ENCODE measurements around the gene LDLR. TPM values are rescaled to one million over a fixed set of nuclear protein-coding genes. Genes with fewer than 3 reads are reported as not detected.
"Not testable (repeated sequence)": the region's sequence is repeated elsewhere in the genome, so short reads cannot be mapped to it uniquely, and the experiment has no call there.

Gene LDLR
- total RNA-seq, 2 experiments from 2014 or later = 64.2 to 64.9 TPM

- Mint-ChIP-seq H3K9me3 (no peaks in the 10 kb centered on the region), H3K27me3 (ENCODE audit: low read depth) (no peaks in the 10 kb centered on the region), H3K27ac (no peak overlapping the region), H3K4me1 (ENCODE audit: low read depth) (peaks cover 7% of the 10 kb centered on the region), H3K4me3 (no peak overlapping the region), H3K36me3 (ENCODE audit: low read depth) (no peaks in the 10 kb centered on the region)
- no peak for DNase-seq
- intact Hi-C loops (cut with micrococcal nuclease) = no loop called here
- CTCF ChIA-PET = interaction anchor here (1.1 kb wide), 1 partner anchor 44 kb away, joined by 5 read pairs; no protein-coding TSS in a partner anchor
These were observed 9.3 kb upstream of the LDLR start for GRCh38 chr19:11079999-11080398.

DNA sequence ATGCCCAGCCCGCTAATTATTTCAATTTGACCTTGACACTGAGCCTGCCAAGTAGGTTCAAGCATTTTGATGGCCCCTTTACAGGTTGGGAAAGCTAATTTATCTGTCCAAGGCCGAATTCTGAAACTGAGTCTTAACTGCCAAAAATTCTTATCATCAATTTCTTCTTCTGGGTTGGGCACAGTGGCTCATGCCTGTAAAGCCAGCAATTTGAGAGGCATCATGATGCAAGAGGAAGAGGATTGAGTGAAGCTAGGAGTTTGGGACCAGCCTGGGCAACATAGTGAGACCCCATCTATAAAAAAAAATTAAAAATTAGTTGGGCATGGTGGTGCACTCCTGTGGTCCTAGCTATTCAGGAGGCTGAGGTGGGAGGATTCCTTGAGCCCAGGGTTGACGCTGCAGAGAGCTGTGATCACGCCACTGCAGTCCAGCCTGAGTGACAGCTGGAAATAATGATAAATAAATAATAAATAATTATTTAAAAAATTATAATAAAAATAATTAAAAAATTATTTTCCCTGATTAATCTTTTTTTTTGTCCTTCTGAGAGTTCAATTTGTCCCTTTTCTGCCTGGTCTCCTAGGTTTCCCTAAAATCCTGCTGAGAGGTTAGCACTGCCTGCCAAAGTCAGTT is 1.3 kb upstream of the LDLR start:
- H3K4me1 Mint-ChIP-seq (ENCODE audit: low read depth) = peaks cover 36% of the 10 kb centered on the region
- H3K4me3 Mint-ChIP-seq = no peak overlapping the region
- CTCF ChIA-PET = interaction anchor here (0.6 to 0.9 kb wide), 3 partner anchors 13 to 129 kb away, joined by 3 to 4 read pairs (median 4); no protein-coding TSS in a partner anchor
- DNase-seq = no peak
- peak overlapping the region; percentile 99 for H3K27ac Mint-ChIP-seq
- intact Hi-C loops (cut with micrococcal nuclease) = no loop called here
- peaks cover 22% of the 10 kb centered on the region for H3K36me3 Mint-ChIP-seq (ENCODE audit: low read depth)
- no peaks in the 10 kb centered on the region for H3K9me3 Mint-ChIP-seq
- H3K27me3 Mint-ChIP-seq (ENCODE audit: low read depth) = no peaks in the 10 kb centered on the region

DNA sequence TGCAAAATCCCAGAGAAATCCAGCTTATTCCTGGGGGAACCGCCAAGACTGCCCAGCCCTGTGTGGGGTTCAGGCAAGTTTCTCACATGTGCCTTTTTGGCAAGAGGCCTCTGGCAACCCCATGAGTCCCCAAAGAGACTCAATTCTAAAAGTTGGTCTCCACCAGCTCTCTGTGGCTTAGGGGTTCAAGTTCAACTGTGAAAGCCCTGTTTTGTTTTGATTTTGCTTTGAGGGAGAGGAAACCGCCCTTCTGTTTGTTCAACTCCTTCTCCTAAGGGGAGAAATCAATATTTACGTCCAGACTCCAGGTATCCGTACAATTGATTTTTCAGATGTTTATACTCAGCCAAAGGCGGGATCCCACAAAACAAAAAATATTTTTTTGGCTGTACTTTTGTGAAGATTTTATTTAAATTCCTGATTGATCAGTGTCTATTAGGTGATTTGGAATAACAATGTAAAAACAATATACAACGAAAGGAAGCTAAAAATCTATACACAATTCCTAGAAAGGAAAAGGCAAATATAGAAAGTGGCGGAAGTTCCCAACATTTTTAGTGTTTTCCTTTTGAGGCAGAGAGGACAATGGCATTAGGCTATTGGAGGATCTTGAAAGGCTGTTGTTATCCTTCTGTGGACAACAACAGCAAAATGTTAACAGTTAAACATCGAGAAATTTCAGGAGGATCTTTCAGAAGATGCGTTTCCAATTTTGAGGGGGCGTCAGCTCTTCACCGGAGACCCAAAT is 583 bp upstream of the LDLR start:
- peaks cover 43% of the 10 kb centered on the region for H3K4me1 Mint-ChIP-seq (ENCODE audit: low read depth)
- intact Hi-C loops (cut with micrococcal nuclease) = loop anchor here (1.0 kb wide), 2 partner anchors 125 to 347 kb away; partner anchors contain the start of genes ODAD3 and PRKCSH
- peak overlapping the region; percentile 99 for H3K27ac Mint-ChIP-seq
- CTCF ChIA-PET = interaction anchor here (0.6 to 0.9 kb wide), 3 partner anchors 38 to 130 kb away, joined by 4 to 6 read pairs (median 4); no protein-coding TSS in a partner anchor
- H3K4me3 Mint-ChIP-seq = peak overlapping the region; percentile 94
- no peaks in the 10 kb centered on the region for H3K9me3 Mint-ChIP-seq
- DNase-seq = no peak
- peaks cover 23% of the 10 kb centered on the region for H3K36me3 Mint-ChIP-seq (ENCODE audit: low read depth)
- no peaks in the 10 kb centered on the region for H3K27me3 Mint-ChIP-seq (ENCODE audit: low read depth)

DNA sequence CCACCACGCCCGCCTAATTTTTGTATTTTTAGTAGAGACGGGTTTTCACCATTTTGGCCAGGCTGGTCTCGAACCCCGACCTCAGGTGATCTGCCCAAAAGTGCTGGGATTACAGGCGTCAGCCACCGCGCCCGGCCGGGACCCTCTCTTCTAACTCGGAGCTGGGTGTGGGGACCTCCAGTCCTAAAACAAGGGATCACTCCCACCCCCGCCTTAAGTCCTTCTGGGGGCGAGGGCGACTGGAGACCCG is 676 bp downstream of the LDLR start:
- H3K9me3 Mint-ChIP-seq; CTCF ChIA-PET; H3K27me3 Mint-ChIP-seq (ENCODE audit: low read depth): not testable (repeated sequence)
- peaks cover 48% of the 10 kb centered on the region for H3K4me1 Mint-ChIP-seq (ENCODE audit: low read depth)
- intact Hi-C loops (cut with micrococcal nuclease) = loop anchor here (1.0 to 10.0 kb wide), 8 partner anchors 65 to 1845 kb away; partner anchors contain the start of genes CALR, CARM1, CDKN2D and FARSA
- DNase-seq = peak; percentile 53
- peak overlapping the region; percentile 94 for H3K4me3 Mint-ChIP-seq
- peak overlapping the region; percentile 99 for H3K27ac Mint-ChIP-seq
- peaks cover 34% of the 10 kb centered on the region for H3K36me3 Mint-ChIP-seq (ENCODE audit: low read depth)

- no peaks in the 10 kb centered on the region for H3K27me3 Mint-ChIP-seq (ENCODE audit: low read depth)
- peaks cover 37% of the 10 kb centered on the region for H3K36me3 Mint-ChIP-seq (ENCODE audit: low read depth)
- H3K4me3 Mint-ChIP-seq = peak overlapping the region; percentile 94
- no peaks in the 10 kb centered on the region for H3K9me3 Mint-ChIP-seq
- CTCF ChIA-PET = no interaction called here
- intact Hi-C loops (cut with micrococcal nuclease) = loop anchor here (1.0 to 10.0 kb wide), 8 partner anchors 65 to 1844 kb away; partner anchors contain the start of genes CALR, CARM1, CDKN2D and FARSA
- DNase-seq = peak; percentile 99
- H3K4me1 Mint-ChIP-seq (ENCODE audit: low read depth) = peaks cover 48% of the 10 kb centered on the region
- H3K27ac Mint-ChIP-seq = peak overlapping the region; percentile 99
These were observed 1.2 kb downstream of the LDLR start for GRCh38 chr19:11090264-11090996.

DNA sequence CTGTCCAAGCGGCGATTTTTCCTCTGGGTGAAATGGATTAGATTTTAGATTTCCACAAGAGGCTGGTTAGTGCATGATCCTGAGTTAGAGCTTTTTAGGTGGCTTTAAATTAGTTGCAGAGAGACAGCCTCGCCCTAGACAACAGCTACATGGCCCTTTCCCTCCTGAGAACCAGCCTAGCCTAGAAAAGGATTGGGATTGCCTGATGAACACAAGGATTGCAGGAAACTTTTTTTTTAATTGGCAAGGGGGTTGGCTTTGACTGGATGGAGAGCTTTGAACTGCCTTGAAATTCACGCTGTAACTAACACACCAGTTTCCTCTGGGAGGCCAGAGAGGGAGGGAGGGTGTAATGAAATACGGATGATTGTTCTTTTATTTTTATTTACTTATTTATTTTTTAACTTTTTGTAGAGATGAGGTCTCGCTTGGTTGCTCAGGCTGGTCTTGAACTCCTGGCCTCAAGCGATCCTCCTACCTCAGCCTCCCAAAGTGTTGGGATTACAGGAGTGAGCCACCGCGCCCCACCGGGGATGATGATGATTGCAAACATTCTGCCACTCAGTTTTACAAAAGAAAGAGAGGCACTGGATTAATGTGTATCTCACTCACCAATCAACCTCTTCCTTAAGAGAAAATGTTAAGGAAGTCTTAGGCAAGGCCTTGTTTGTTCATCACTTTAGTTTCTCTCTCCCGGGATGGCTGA is 1.9 kb downstream of the LDLR start:
- Mint-ChIP-seq H3K36me3 (ENCODE audit: low read depth) (peaks cover 43% of the 10 kb centered on the region), H3K4me1 (ENCODE audit: low read depth) (peaks cover 53% of the 10 kb centered on the region), H3K27ac (peak overlapping the region; percentile 94), H3K9me3 (no peaks in the 10 kb centered on the region), H3K4me3 (peak overlapping the region; percentile 94), H3K27me3 (ENCODE audit: low read depth) (no peaks in the 10 kb centered on the region)
- no peak for DNase-seq
- intact Hi-C loops (cut with micrococcal nuclease) = loop anchor here (1.0 to 10.0 kb wide), 8 partner anchors 64 to 1844 kb away; partner anchors contain the start of genes CALR, CARM1, CDKN2D and FARSA
- CTCF ChIA-PET = no interaction called here

DNA sequence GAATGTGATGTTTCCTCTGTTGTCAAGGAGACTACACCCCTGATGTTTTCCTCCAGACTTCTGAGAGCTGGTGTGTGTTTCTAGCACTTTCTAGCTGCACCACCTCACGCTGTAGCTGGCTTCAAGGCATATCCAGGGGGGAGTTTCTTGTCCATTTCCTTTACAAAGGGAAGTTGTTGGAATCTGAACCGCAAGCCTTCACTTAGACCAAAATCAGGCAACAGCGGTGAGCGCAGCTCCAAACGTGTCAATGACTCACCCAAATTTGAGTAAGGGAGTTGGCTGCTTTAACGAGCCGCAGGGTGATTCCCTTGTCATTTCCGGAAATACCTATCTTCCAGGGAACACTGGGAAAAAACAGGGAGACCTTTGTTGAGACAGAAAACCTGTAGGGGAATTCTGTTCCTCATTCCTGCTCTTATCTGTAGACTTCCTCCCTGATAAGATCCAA is 2.5 kb downstream of the LDLR start:
- H3K9me3 Mint-ChIP-seq = peaks cover 1% of the 10 kb centered on the region
- no peaks in the 10 kb centered on the region for H3K27me3 Mint-ChIP-seq (ENCODE audit: low read depth)
- CTCF ChIA-PET = no interaction called here
- H3K4me1 Mint-ChIP-seq (ENCODE audit: low read depth) = peaks cover 59% of the 10 kb centered on the region
- H3K27ac Mint-ChIP-seq = peak overlapping the region; percentile 94
- H3K36me3 Mint-ChIP-seq (ENCODE audit: low read depth) = peaks cover 48% of the 10 kb centered on the region
- H3K4me3 Mint-ChIP-seq = peak overlapping the region; percentile 94
- peak; percentile 71 for DNase-seq
- intact Hi-C loops (cut with micrococcal nuclease) = loop anchor here (2.0 to 10.0 kb wide), 5 partner anchors 283 to 1843 kb away; partner anchors contain the start of genes CALR, CDKN2D, FARSA and ILF3

GRCh38 chr19:11092181-11092538 is 2.9 kb downstream of the LDLR start:
- Mint-ChIP-seq H3K27ac (peak overlapping the region; percentile 94), H3K4me3 (peak overlapping the region; percentile 94), H3K27me3 (ENCODE audit: low read depth) (no peaks in the 10 kb centered on the region), H3K36me3 (ENCODE audit: low read depth) (peaks cover 49% of the 10 kb centered on the region), H3K9me3 (peaks cover 1% of the 10 kb centered on the region), H3K4me1 (ENCODE audit: low read depth) (peaks cover 62% of the 10 kb centered on the region)
- peak; percentile 59 for DNase-seq
- CTCF ChIA-PET = no interaction called here
- intact Hi-C loops (cut with micrococcal nuclease) = loop anchor here (5.0 to 10.0 kb wide), 3 partner anchors 335 to 1843 kb away; partner anchors contain the start of genes CALR, FARSA and ILF3

- peaks cover 65% of the 10 kb centered on the region for H3K4me1 Mint-ChIP-seq (ENCODE audit: low read depth)
- H3K27me3 Mint-ChIP-seq (ENCODE audit: low read depth) = no peaks in the 10 kb centered on the region
- intact Hi-C loops (cut with micrococcal nuclease) = loop anchor here (5.0 to 10.0 kb wide), 3 partner anchors 336 to 1841 kb away; partner anchors contain the start of genes CALR, FARSA and ILF3
- H3K9me3 Mint-ChIP-seq = peaks cover 1% of the 10 kb centered on the region
- H3K36me3 Mint-ChIP-seq (ENCODE audit: low read depth) = peaks cover 58% of the 10 kb centered on the region
- DNase-seq = no peak
- peak overlapping the region; percentile 94 for H3K27ac Mint-ChIP-seq
- H3K4me3 Mint-ChIP-seq = no peak overlapping the region
- CTCF ChIA-PET = interaction anchor here (0.6 to 1.7 kb wide), 4 partner anchors 57 to 223 kb away, joined by 3 to 5 read pairs (median 3); partner anchors contain the start of gene CARM1
These were observed 4.5 kb downstream of the LDLR start for GRCh38 chr19:11093689-11094238.

GRCh38 chr19:11094520-11094894 is 5.2 kb downstream of the LDLR start:
- Mint-ChIP-seq H3K36me3 (ENCODE audit: low read depth) (peaks cover 60% of the 10 kb centered on the region), H3K4me3 (peak overlapping the region; percentile 61), H3K27ac (peak overlapping the region; percentile 87), H3K4me1 (ENCODE audit: low read depth) (peaks cover 64% of the 10 kb centered on the region), H3K9me3 (peaks cover 1% of the 10 kb centered on the region), H3K27me3 (ENCODE audit: low read depth) (no peaks in the 10 kb centered on the region)
- intact Hi-C loops (cut with micrococcal nuclease) = loop anchor here (5.0 to 10.0 kb wide), 3 partner anchors 337 to 1840 kb away; partner anchors contain the start of genes CALR, FARSA and ILF3
- CTCF ChIA-PET = interaction anchor here (1.1 to 1.7 kb wide), 2 partner anchors 32 to 152 kb away, joined by 3 read pairs; no protein-coding TSS in a partner anchor
- DNase-seq = no peak

GRCh38 chr19:11096210-11096841 is 7.1 kb downstream of the LDLR start:
- H3K9me3 Mint-ChIP-seq = peaks cover 1% of the 10 kb centered on the region
- peak overlapping the region; percentile 25 for H3K4me3 Mint-ChIP-seq
- intact Hi-C loops (cut with micrococcal nuclease) = loop anchor here (1.0 to 10.0 kb wide), 5 partner anchors 60 to 1838 kb away; partner anchors contain the start of genes CALR, CCDC159, FARSA and TMEM205
- H3K4me1 Mint-ChIP-seq (ENCODE audit: low read depth) = peaks cover 68% of the 10 kb centered on the region
- peaks cover 61% of the 10 kb centered on the region for H3K36me3 Mint-ChIP-seq (ENCODE audit: low read depth)
- CTCF ChIA-PET = interaction anchor here (0.6 to 1.5 kb wide), 5 partner anchors 29 to 160 kb away, joined by 3 to 5 read pairs (median 3); no protein-coding TSS in a partner anchor
- H3K27me3 Mint-ChIP-seq (ENCODE audit: low read depth) = no peaks in the 10 kb centered on the region
- peak overlapping the region; percentile 87 for H3K27ac Mint-ChIP-seq
- DNase-seq = peak; percentile 55
